ENCODE data around the gene TMEM87B.
"Not testable (repeated sequence)": the region's sequence is repeated elsewhere in the genome, so short reads cannot be mapped to it uniquely, and the experiment has no call there.

TMEM87B gene

GRCh38 chr2:112034924-112035323, 20.1 kb upstream of the TMEM87B start:
- Histone ChIP-seq H3K4me1 (ENCODE audit: insufficient read depth, low read length) (peaks cover 21% of the 10 kb centered on the region), H3K27ac (ENCODE audit: low read depth, low read length) (no peak overlapping the region), H3K27me3 (ENCODE audit: control insufficient read depth in 1 of 2, insufficient read depth in 2 of 2, low read length in 2 of 2) (no peaks in the 10 kb centered on the region), H3K9me3 (ENCODE audit: low read length) (no peaks in the 10 kb centered on the region), H3K36me3 (ENCODE audit: insufficient read depth, low read length) (no peaks in the 10 kb centered on the region), H3K9ac (ENCODE audit: low read length) (no peak overlapping the region), H3K4me3 (ENCODE audit: low read depth in 1 of 2, low read length in 2 of 2) (no peak overlapping the region)

GRCh38 chr2:112035786-112036185, 19.3 kb upstream of the TMEM87B start:
- Histone ChIP-seq H3K4me3 (ENCODE audit: low read depth in 1 of 2, low read length in 2 of 2) (no peak overlapping the region), H3K27me3 (ENCODE audit: control insufficient read depth in 1 of 2, insufficient read depth in 2 of 2, low read length in 2 of 2) (no peaks in the 10 kb centered on the region), H3K36me3 (ENCODE audit: insufficient read depth, low read length) (no peaks in the 10 kb centered on the region), H3K4me1 (ENCODE audit: insufficient read depth, low read length) (peaks cover 21% of the 10 kb centered on the region), H3K27ac (ENCODE audit: low read depth, low read length) (no peak overlapping the region), H3K9ac (ENCODE audit: low read length) (no peak overlapping the region), H3K9me3 (ENCODE audit: low read length) (no peaks in the 10 kb centered on the region)

- not testable (repeated sequence) for H3K36me3 ChIP-seq (ENCODE audit: insufficient read depth, low read length); H3K27me3 ChIP-seq (ENCODE audit: control insufficient read depth in 1 of 2, insufficient read depth in 2 of 2, low read length in 2 of 2); H3K9ac ChIP-seq (ENCODE audit: low read length); H3K9me3 ChIP-seq (ENCODE audit: low read length); H3K4me1 ChIP-seq (ENCODE audit: insufficient read depth, low read length); H3K27ac ChIP-seq (ENCODE audit: low read depth, low read length); H3K4me3 ChIP-seq (ENCODE audit: low read depth in 1 of 2, low read length in 2 of 2)
These were observed 15.5 kb upstream of the TMEM87B start for GRCh38 chr2:112039556-112039955.

GRCh38 chr2:112040066-112040465, 15.0 kb upstream of the TMEM87B start:
- H3K27me3 ChIP-seq (ENCODE audit: control insufficient read depth in 1 of 2, insufficient read depth in 2 of 2, low read length in 2 of 2); H3K9me3 ChIP-seq (ENCODE audit: low read length); H3K27ac ChIP-seq (ENCODE audit: low read depth, low read length): not testable (repeated sequence)

GRCh38 chr2:112041460-112041859, 13.6 kb upstream of the TMEM87B start:
- H3K27ac ChIP-seq (ENCODE audit: low read depth, low read length); H3K9ac ChIP-seq (ENCODE audit: low read length); H3K27me3 ChIP-seq (ENCODE audit: control insufficient read depth in 1 of 2, insufficient read depth in 2 of 2, low read length in 2 of 2); H3K36me3 ChIP-seq (ENCODE audit: insufficient read depth, low read length); H3K9me3 ChIP-seq (ENCODE audit: low read length); H3K4me1 ChIP-seq (ENCODE audit: insufficient read depth, low read length); H3K4me3 ChIP-seq (ENCODE audit: low read depth in 1 of 2, low read length in 2 of 2): not testable (repeated sequence)

More at GRCh38 chr2:112040066-112040465, 15.0 kb upstream of the TMEM87B start:
- not testable (repeated sequence) for H3K4me3 ChIP-seq (ENCODE audit: low read depth in 1 of 2, low read length in 2 of 2); H3K9ac ChIP-seq (ENCODE audit: low read length); H3K36me3 ChIP-seq (ENCODE audit: insufficient read depth, low read length); H3K4me1 ChIP-seq (ENCODE audit: insufficient read depth, low read length)

GRCh38 chr2:112045446-112046014, 9.5 kb upstream of the TMEM87B start:
- Histone ChIP-seq H3K9me3 (ENCODE audit: low read length) (no peaks in the 10 kb centered on the region), H3K9ac (ENCODE audit: low read length) (no peak overlapping the region), H3K4me3 (ENCODE audit: low read depth in 1 of 2, low read length in 2 of 2) (no peak overlapping the region), H3K27ac (ENCODE audit: low read depth, low read length) (no peak overlapping the region), H3K36me3 (ENCODE audit: insufficient read depth, low read length) (no peaks in the 10 kb centered on the region), H3K4me1 (ENCODE audit: insufficient read depth, low read length) (no peaks in the 10 kb centered on the region), H3K27me3 (ENCODE audit: control insufficient read depth in 1 of 2, insufficient read depth in 2 of 2, low read length in 2 of 2) (no peaks in the 10 kb centered on the region)

GRCh38 chr2:112046231-112046630, 8.8 kb upstream of the TMEM87B start:
- H3K36me3 ChIP-seq (ENCODE audit: insufficient read depth, low read length) = no peaks in the 10 kb centered on the region
- no peaks in the 10 kb centered on the region for H3K4me1 ChIP-seq (ENCODE audit: insufficient read depth, low read length)
- no peak overlapping the region for H3K4me3 ChIP-seq (ENCODE audit: low read depth in 1 of 2, low read length in 2 of 2)
- H3K27me3 ChIP-seq (ENCODE audit: control insufficient read depth in 1 of 2, insufficient read depth in 2 of 2, low read length in 2 of 2) = no peaks in the 10 kb centered on the region
- H3K9ac ChIP-seq (ENCODE audit: low read length) = no peak overlapping the region
- H3K27ac ChIP-seq (ENCODE audit: low read depth, low read length) = no peak overlapping the region
- no peaks in the 10 kb centered on the region for H3K9me3 ChIP-seq (ENCODE audit: low read length)

- Histone ChIP-seq H3K9ac (ENCODE audit: low read length) (no peak overlapping the region), H3K36me3 (ENCODE audit: insufficient read depth, low read length) (no peaks in the 10 kb centered on the region), H3K27ac (ENCODE audit: low read depth, low read length) (no peak overlapping the region), H3K27me3 (ENCODE audit: control insufficient read depth in 1 of 2, insufficient read depth in 2 of 2, low read length in 2 of 2) (no peaks in the 10 kb centered on the region), H3K4me3 (ENCODE audit: low read depth in 1 of 2, low read length in 2 of 2) (no peak overlapping the region), H3K9me3 (ENCODE audit: low read length) (no peaks in the 10 kb centered on the region), H3K4me1 (ENCODE audit: insufficient read depth, low read length) (no peaks in the 10 kb centered on the region)
These were observed 7.4 kb upstream of the TMEM87B start for GRCh38 chr2:112047537-112048235.

- Histone ChIP-seq H3K9me3 (ENCODE audit: low read length) (no peaks in the 10 kb centered on the region), H3K9ac (ENCODE audit: low read length) (no peak overlapping the region), H3K27me3 (ENCODE audit: control insufficient read depth in 1 of 2, insufficient read depth in 2 of 2, low read length in 2 of 2) (no peaks in the 10 kb centered on the region), H3K36me3 (ENCODE audit: insufficient read depth, low read length) (no peaks in the 10 kb centered on the region), H3K4me3 (ENCODE audit: low read depth in 1 of 2, low read length in 2 of 2) (no peak overlapping the region), H3K4me1 (ENCODE audit: insufficient read depth, low read length) (no peaks in the 10 kb centered on the region), H3K27ac (ENCODE audit: low read depth, low read length) (no peak overlapping the region)
These were observed 6.9 kb upstream of the TMEM87B start for GRCh38 chr2:112048236-112048592.

GRCh38 chr2:112048887-112049286, 6.2 kb upstream of the TMEM87B start:
- H3K36me3 ChIP-seq (ENCODE audit: insufficient read depth, low read length) = no peaks in the 10 kb centered on the region
- H3K9ac ChIP-seq (ENCODE audit: low read length) = no peak overlapping the region
- no peaks in the 10 kb centered on the region for H3K9me3 ChIP-seq (ENCODE audit: low read length)
- no peak overlapping the region for H3K4me3 ChIP-seq (ENCODE audit: low read depth in 1 of 2, low read length in 2 of 2)
- no peak overlapping the region for H3K27ac ChIP-seq (ENCODE audit: low read depth, low read length)
- H3K4me1 ChIP-seq (ENCODE audit: insufficient read depth, low read length) = peaks cover 6% of the 10 kb centered on the region
- H3K27me3 ChIP-seq (ENCODE audit: control insufficient read depth in 1 of 2, insufficient read depth in 2 of 2, low read length in 2 of 2) = no peaks in the 10 kb centered on the region

- Histone ChIP-seq H3K9ac (ENCODE audit: low read length) (no peak overlapping the region), H3K27me3 (ENCODE audit: control insufficient read depth in 1 of 2, insufficient read depth in 2 of 2, low read length in 2 of 2) (no peaks in the 10 kb centered on the region), H3K27ac (ENCODE audit: low read depth, low read length) (no peak overlapping the region), H3K4me3 (ENCODE audit: low read depth in 1 of 2, low read length in 2 of 2) (no peak overlapping the region), H3K36me3 (ENCODE audit: insufficient read depth, low read length) (no peaks in the 10 kb centered on the region), H3K9me3 (ENCODE audit: low read length) (no peaks in the 10 kb centered on the region), H3K4me1 (ENCODE audit: insufficient read depth, low read length) (peaks cover 7% of the 10 kb centered on the region)
These were observed 4.8 kb upstream of the TMEM87B start for GRCh38 chr2:112050316-112050715.
